Right lobe of liver (tissue), 4 donors: Measurements from ENCODE around the gene GRID1.

ENCODE experiments used
- POLR2A ChIP-seq: fragments of 450-650 bp; IDR thresholded peaks from one replicate; pipeline ENCODE4 v1.6.1; 2017; ENCODE audit warnings: antibody characterized with exemption, mild to moderate bottlenecking
- TF ChIP-seq, protein P1 (sequence below), 4 donors: fragments of 200-600 bp in 3 of 4; fragments of 450-650 bp in 1 of 4; IDR thresholded peaks; one replicate each; pipeline versions ENCODE4 v1.5.1 to v1.8.0; 2016 to 2022; ENCODE audit warnings: antibody characterized with exemption in 4 of 4, mild to moderate bottlenecking in 2 of 4
- donor health status: DM: no; HTN: no; CAD: no.
- donor health status: DM: no; HTN: no; CAD: no.
- donor health status: DM: no; HTN: yes; CAD: no.

DNA sequence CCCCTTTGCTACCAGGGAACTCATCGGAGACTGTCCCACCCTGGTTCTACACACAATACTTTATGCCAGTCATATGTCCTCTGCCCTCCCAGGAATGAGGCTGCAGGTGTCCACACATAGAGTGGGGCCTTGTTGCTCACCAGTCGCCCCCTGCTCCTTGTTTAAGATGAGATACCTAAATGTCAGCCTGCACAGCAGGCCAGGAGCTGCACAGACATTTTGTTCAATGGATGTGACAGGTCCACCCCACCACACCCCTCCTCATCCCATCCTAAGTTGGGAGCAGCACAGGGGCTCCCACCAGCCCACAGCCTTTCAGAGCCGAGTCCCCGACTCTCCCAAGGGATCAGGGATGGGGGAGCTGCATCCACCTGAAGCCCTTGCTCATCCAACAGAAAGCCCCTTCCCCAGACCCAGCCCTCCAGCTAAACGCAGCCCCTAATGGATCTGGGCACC lies 6.2 kb upstream of the GRID1 start:
- TF ChIP-seq, protein P1, sequence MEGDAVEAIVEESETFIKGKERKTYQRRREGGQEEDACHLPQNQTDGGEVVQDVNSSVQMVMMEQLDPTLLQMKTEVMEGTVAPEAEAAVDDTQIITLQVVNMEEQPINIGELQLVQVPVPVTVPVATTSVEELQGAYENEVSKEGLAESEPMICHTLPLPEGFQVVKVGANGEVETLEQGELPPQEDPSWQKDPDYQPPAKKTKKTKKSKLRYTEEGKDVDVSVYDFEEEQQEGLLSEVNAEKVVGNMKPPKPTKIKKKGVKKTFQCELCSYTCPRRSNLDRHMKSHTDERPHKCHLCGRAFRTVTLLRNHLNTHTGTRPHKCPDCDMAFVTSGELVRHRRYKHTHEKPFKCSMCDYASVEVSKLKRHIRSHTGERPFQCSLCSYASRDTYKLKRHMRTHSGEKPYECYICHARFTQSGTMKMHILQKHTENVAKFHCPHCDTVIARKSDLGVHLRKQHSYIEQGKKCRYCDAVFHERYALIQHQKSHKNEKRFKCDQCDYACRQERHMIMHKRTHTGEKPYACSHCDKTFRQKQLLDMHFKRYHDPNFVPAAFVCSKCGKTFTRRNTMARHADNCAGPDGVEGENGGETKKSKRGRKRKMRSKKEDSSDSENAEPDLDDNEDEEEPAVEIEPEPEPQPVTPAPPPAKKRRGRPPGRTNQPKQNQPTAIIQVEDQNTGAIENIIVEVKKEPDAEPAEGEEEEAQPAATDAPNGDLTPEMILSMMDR (IDR thresholded peaks at IDR 0.05) = no peak
- no peak for TF ChIP-seq POLR2A
